Endothelial cell of umbilical vein (primary cell): ENCODE measurements around the gene PTAFR. TPM values are rescaled to one million over a fixed set of nuclear protein-coding genes. Genes with fewer than 3 reads are reported as not detected.

Experiments
- BruUV-seq: library from RNA; stranded (reverse); fragments of 400-500 nt; replicated peaks from 2 replicates; lab custom pipeline; 2021; lab: Mats Ljungman, UMichigan
- CTCF ChIA-PET: fragments of 300-600, 350-600 bp; sonication (Branson Sonifier 250); formaldehyde crosslinking; loops from one replicate; lab custom pipeline; 2021; ENCODE audit warnings: antibody characterized with exemption, inconsistent platforms; lab: Charles Lee
- POLR2A ChIA-PET: fragments of 300-600, 350-600 bp; sonication (Branson Sonifier 250); formaldehyde crosslinking; loops from one replicate; lab custom pipeline; 2021; ENCODE audit warnings: antibody characterized with exemption, inconsistent platforms; lab: Charles Lee
- DNase-seq: peaks from one replicate; pipeline ENCODE4 v3.0.0-alpha.2; 2011; ENCODE audit warnings: low read depth, low spot score
- FAIRE-seq: peaks from 2 replicates; lab custom pipeline; 2011; peaks lifted over from hg19 to GRCh38; lab: Jason Lieb, UNC
- H2AFZ ChIP-seq: 2 replicates; pipeline ENCODE4 v1.6.0; 2012; ENCODE audit warnings: low read depth, low read length, control low read depth, inconsistent platforms
- H3K27ac ChIP-seq: 2 replicates; pipeline ENCODE4 v1.5.1; 2011; ENCODE audit warnings: low read depth, mild to moderate bottlenecking, control low read depth, low read length, moderate library complexity; ENCODE audit not compliant: insufficient read depth
- H3K27me3 ChIP-seq, 2 experiments: 2 replicates each; pipeline versions ENCODE4 v1.6.0 to v1.6.1; 2011; ENCODE audit warnings: low read length in 2 of 2, mixed read lengths in 1 of 2; ENCODE audit not compliant: control insufficient read depth in 2 of 2, insufficient read depth in 2 of 2
- H3K36me3 ChIP-seq, 2 experiments: 2 replicates in 1 of 2; 3 replicates in 1 of 2; pipeline ENCODE4 v1.5.1; 2011; ENCODE audit warnings: low read length in 2 of 2, mild to moderate bottlenecking in 1 of 2, moderate library complexity in 1 of 2; ENCODE audit not compliant: control insufficient read depth in 2 of 2, insufficient read depth in 2 of 2; ENCODE audit errors: extremely low read depth in 1 of 2
- H3K4me1 ChIP-seq: 3 replicates; pipeline ENCODE4 v1.5.1; 2011; ENCODE audit warnings: mild to moderate bottlenecking, low read length; ENCODE audit not compliant: control insufficient read depth, insufficient read depth; ENCODE audit errors: extremely low read depth
- H3K4me2 ChIP-seq: 2 replicates; pipeline ENCODE4 v1.6.1; 2011; ENCODE audit warnings: low read length, control low read depth, mixed read lengths; ENCODE audit not compliant: insufficient read depth
- H3K4me3 ChIP-seq, 3 experiments: fragments of 200-600 bp in 1 of 3; sonication (generic), shearing (Covaris generic) in 1 of 3; replicated peaks in 1 of 3; 2 replicates each; pipeline ENCODE4 v1.5.1; 2011 to 2016; ENCODE audit warnings: control low read depth in 3 of 3, low read length in 3 of 3, mild to moderate bottlenecking in 2 of 3, inconsistent platforms in 1 of 3, low read depth in 1 of 3, moderate library complexity in 1 of 3; ENCODE audit not compliant: insufficient read depth in 1 of 3
- H3K79me2 ChIP-seq: 2 replicates; pipeline ENCODE4 v1.6.0; 2012; ENCODE audit warnings: low read length, inconsistent platforms; ENCODE audit not compliant: control insufficient read depth, insufficient read depth
- H3K9ac ChIP-seq: replicated peaks from 2 replicates; pipeline ENCODE3; 2011; ENCODE audit warnings: low read length, control low read depth; ENCODE audit not compliant: insufficient read depth; ENCODE audit errors: extremely low read depth
- H3K9me1 ChIP-seq: replicated peaks from 3 replicates; pipeline ENCODE4 v1.6.0; 2011; ENCODE audit warnings: mild to moderate bottlenecking, low read length; ENCODE audit not compliant: control insufficient read depth, insufficient read depth; ENCODE audit errors: extremely low read depth
- H3K9me3 ChIP-seq: replicated peaks from 2 replicates; pipeline ENCODE4 v1.5.1; 2012; ENCODE audit warnings: low read length, inconsistent platforms; ENCODE audit not compliant: control insufficient read depth, insufficient read depth
- H4K20me1 ChIP-seq: replicated peaks from 2 replicates; pipeline ENCODE3; 2011; ENCODE audit warnings: mild to moderate bottlenecking, low read length; ENCODE audit not compliant: control insufficient read depth, insufficient read depth; ENCODE audit errors: extremely low read depth
- EZH2 ChIP-seq: IDR thresholded peaks from 2 replicates; pipeline ENCODE4 v1.6.1; 2012; ENCODE audit warnings: borderline replicate concordance, low read depth, mild to moderate bottlenecking, moderate library complexity, low read length, inconsistent platforms; ENCODE audit not compliant: severe bottlenecking
- FOS ChIP-seq: IDR thresholded peaks from 2 replicates; pipeline ENCODE4 v1.6.1; 2011; ENCODE audit warnings: mild to moderate bottlenecking, low read length, moderate library complexity, borderline replicate concordance; ENCODE audit not compliant: insufficient read depth
- GATA2 ChIP-seq: IDR thresholded peaks from 2 replicates; pipeline ENCODE4 v1.7.0; 2011; ENCODE audit warnings: low read depth, mild to moderate bottlenecking, moderate library complexity, mixed read lengths, low read length; ENCODE audit not compliant: insufficient read length, insufficient read depth
- JUN ChIP-seq: IDR thresholded peaks from 2 replicates; pipeline ENCODE4 v1.6.1; 2011; ENCODE audit warnings: borderline replicate concordance, low read depth; ENCODE audit not compliant: insufficient read length, insufficient read depth
- MAX ChIP-seq: IDR thresholded peaks from 2 replicates; pipeline ENCODE4 v1.6.1; 2011; ENCODE audit not compliant: insufficient read depth, insufficient read length
- MYC ChIP-seq: IDR thresholded peaks from one replicate; pipeline ENCODE4 v1.6.1; 2011; ENCODE audit warnings: mild to moderate bottlenecking, low read depth, low read length
- POLR2A ChIP-seq: IDR thresholded peaks from 2 replicates; pipeline ENCODE4 v1.6.1; 2012; ENCODE audit warnings: low read depth, mild to moderate bottlenecking, control low read depth, low read length
- POLR2AphosphoS5 ChIP-seq: IDR thresholded peaks from 2 replicates; pipeline ENCODE4 v1.6.1; 2012; ENCODE audit warnings: low read depth, mild to moderate bottlenecking, control low read depth, low read length, moderate library complexity; ENCODE audit not compliant: insufficient read depth
- dilution Hi-C: fragments of 300-500 bp; cut with MboI; formaldehyde crosslinking; loops from one replicate; pipeline ENCODE4 v1.15.0; 2019; ENCODE audit warnings: low sequenced_read_pairs; ENCODE audit not compliant: extremely low pct_ligation_motif_present
- intact Hi-C: fragments of 100-400 bp; cut with micrococcal nuclease; formaldehyde crosslinking; loops from one replicate; pipeline ENCODE4 v1.10.0; 2022
- polyA plus RNA-seq, 4 experiments: library from polyadenylated mRNA; depleted of rRNA in 3 of 4; stranded (reverse) in 3 of 4; unstranded in 1 of 4; fragments of >200 nt; gene quantifications; 2 replicates each; pipeline versions ENCODE4 v1.2.1 to v1.2.3, GENCODE V29; 2011 to 2012; ENCODE audit warnings: missing spikeins in 1 of 4
- total RNA-seq: library from RNA; stranded (reverse); gene quantifications from 2 replicates; pipeline ENCODE4 v1.2.3, GENCODE V29; 2021
- TF ChIP-seq, protein P1 (sequence below), 2 donors: IDR thresholded peaks; 1 replicate in 1 of 2; 2 replicates in 1 of 2; pipeline ENCODE4 v1.5.1; 2011; ENCODE audit warnings: low read length in 2 of 2, mild to moderate bottlenecking in 2 of 2, moderate library complexity in 2 of 2, control low read depth in 1 of 2, inconsistent platforms in 1 of 2, low read depth in 1 of 2; ENCODE audit not compliant: insufficient read depth in 1 of 2; ENCODE audit errors: extremely low read depth in 1 of 2

Gene PTAFR
- total and polyA plus RNA-seq, 2 donors (not counting 3 experiments of a cell fraction or from before 2014, with no cell fraction given) = 0.20 to 0.32 TPM

- Histone ChIP-seq H3K4me2 (no peak overlapping the region), H3K4me3 (no peak overlapping the region), H3K9me3 (no peaks in the 10 kb centered on the region), H2AFZ (no peak overlapping the region), H3K27me3 (no peaks in the 10 kb centered on the region), H3K4me1 (no peaks in the 10 kb centered on the region), H3K27ac (no peak overlapping the region), H3K79me2 (no peaks in the 10 kb centered on the region), H3K36me3 (peaks cover 20 to 24% of the 10 kb centered on the region in 2 experiments), H3K9ac (no peak overlapping the region), H4K20me1 (no peaks in the 10 kb centered on the region), H3K9me1 (no peaks in the 10 kb centered on the region)
- intact Hi-C loops (loop anchor here (10.0 kb wide), 1 partner anchor 220 kb away; no protein-coding TSS in a partner anchor), dilution Hi-C loops (no loop called here)
- TF ChIP-seq, protein P1, sequence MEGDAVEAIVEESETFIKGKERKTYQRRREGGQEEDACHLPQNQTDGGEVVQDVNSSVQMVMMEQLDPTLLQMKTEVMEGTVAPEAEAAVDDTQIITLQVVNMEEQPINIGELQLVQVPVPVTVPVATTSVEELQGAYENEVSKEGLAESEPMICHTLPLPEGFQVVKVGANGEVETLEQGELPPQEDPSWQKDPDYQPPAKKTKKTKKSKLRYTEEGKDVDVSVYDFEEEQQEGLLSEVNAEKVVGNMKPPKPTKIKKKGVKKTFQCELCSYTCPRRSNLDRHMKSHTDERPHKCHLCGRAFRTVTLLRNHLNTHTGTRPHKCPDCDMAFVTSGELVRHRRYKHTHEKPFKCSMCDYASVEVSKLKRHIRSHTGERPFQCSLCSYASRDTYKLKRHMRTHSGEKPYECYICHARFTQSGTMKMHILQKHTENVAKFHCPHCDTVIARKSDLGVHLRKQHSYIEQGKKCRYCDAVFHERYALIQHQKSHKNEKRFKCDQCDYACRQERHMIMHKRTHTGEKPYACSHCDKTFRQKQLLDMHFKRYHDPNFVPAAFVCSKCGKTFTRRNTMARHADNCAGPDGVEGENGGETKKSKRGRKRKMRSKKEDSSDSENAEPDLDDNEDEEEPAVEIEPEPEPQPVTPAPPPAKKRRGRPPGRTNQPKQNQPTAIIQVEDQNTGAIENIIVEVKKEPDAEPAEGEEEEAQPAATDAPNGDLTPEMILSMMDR (IDR thresholded peaks at IDR 0.05; ENCODE audit: extremely low read depth in 1 of 2, insufficient read depth in 1 of 2, low read depth in 1 of 2, low read length in 2 of 2) = no peak
- TF ChIP-seq MAX = no peak
- no peak for TF ChIP-seq GATA2
- POLR2A ChIA-PET = interaction anchor here (0.6 kb wide), 1 partner anchor 243 kb away, joined by 3 read pairs; no protein-coding TSS in a partner anchor
- no peak for DNase-seq
- no peak for FAIRE-seq
- CTCF ChIA-PET = interaction anchor here (1.3 to 2.3 kb wide), 2 partner anchors 114 to 347 kb away, joined by 3 to 26 read pairs; no protein-coding TSS in a partner anchor
- no TSS peak for BruUV-seq
Observed at GRCh38 chr1:28205243-28205642, 28.8 kb upstream of the PTAFR start.

DNA sequence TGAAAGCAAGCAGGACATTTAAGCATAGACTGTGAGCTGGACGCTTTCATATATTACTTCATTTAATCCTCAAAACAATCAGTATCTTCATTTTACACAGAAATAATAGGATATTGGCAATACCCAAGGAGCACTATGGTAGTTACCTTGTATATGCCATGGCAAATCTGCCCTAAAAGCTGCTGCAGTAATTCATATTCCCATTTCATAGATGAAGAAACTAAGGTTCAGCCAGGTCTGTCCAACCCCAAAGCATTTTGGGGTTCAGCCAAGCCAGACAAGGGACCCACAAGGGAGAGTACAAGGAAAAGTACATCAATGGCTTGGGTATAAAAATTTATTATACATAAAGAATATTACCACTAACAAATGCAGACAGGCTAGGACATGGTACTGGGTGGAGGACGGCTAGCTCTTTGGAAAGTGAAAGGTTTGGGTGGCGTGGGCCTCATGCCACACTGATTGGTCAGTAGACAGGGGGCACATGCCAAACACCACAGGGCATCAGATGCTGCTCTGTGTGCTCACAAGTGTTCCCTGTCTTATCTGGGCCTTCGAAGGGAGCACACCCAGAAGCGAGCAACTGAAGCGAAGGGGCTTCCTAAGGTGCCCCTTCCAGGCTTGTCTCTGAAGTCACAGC lies 23.9 kb upstream of the PTAFR start:
- Histone ChIP-seq H3K4me1 (no peaks in the 10 kb centered on the region), H3K27me3 (no peaks in the 10 kb centered on the region), H3K9me1 (no peaks in the 10 kb centered on the region), H3K9me3 (no peaks in the 10 kb centered on the region), H3K27ac (no peak overlapping the region), H2AFZ (no peak overlapping the region), H3K4me3 (no peak overlapping the region), H3K79me2 (no peaks in the 10 kb centered on the region), H4K20me1 (no peaks in the 10 kb centered on the region), H3K4me2 (no peak overlapping the region), H3K9ac (no peak overlapping the region), H3K36me3 (peaks cover 19 to 27% of the 10 kb centered on the region in 2 experiments)
- ChIA-PET CTCF (no interaction called here), POLR2A (no interaction called here)
- TF ChIP-seq POLR2A (no peak), FOS (no peak), POLR2AphosphoS5 (no peak), EZH2 (no peak), JUN (no peak), GATA2 (no peak), MAX (no peak), MYC (no peak)
- TF ChIP-seq, protein P1 (IDR thresholded peaks at IDR 0.05; ENCODE audit: extremely low read depth in 1 of 2, insufficient read depth in 1 of 2, low read depth in 1 of 2, low read length in 2 of 2) = no peak
- no TSS peak for BruUV-seq
- DNase-seq (no peak), FAIRE-seq (no peak)
- intact Hi-C loops (loop anchor here (10.0 kb wide), 1 partner anchor 216 kb away; no protein-coding TSS in a partner anchor), dilution Hi-C loops (no loop called here)
